Fibroblast of lung (primary cell): ENCODE measurements around the gene DRD4.

Source experiments
- CTCF ChIP-seq, 2 donors: IDR thresholded peaks in 1 of 2; conservative IDR thresholded peaks in 1 of 2; 1 replicate in 1 of 2; 2 replicates in 1 of 2; pipeline ENCODE4 v1.5.1; 2011 to 2012; ENCODE audit warnings: low read length in 2 of 2, control low read depth in 1 of 2, inconsistent platforms in 1 of 2, low read depth in 1 of 2, mild to moderate bottlenecking in 1 of 2
- EZH2 ChIP-seq: IDR thresholded peaks from 2 replicates; pipeline ENCODE4 v1.5.1; 2012; ENCODE audit warnings: low read length, control low read depth, mild to moderate bottlenecking; ENCODE audit errors: missing control alignments

- TF ChIP-seq CTCF (conservative IDR thresholded peaks at IDR 0.05 in 1 of 2, IDR thresholded peaks at IDR 0.05 in 1 of 2; ENCODE audit: low read depth in 1 of 2, low read length in 2 of 2) (no peak), EZH2 (no peak)
Observed at GRCh38 chr11:607020-607780, 29.9 kb upstream of the DRD4 start.
